Coronary artery (tissue), 2 donors: Measurements from ENCODE around the gene DNAAF1.
"Not testable (repeated sequence)": the region's sequence is repeated elsewhere in the genome, so short reads cannot be mapped to it uniquely, and the experiment has no call there.

Source experiments
- DNase-seq: peaks from one replicate; pipeline ENCODE4 v3.0.0-alpha.2; 2017; ENCODE audit warnings: low spot score
- H3K27ac ChIP-seq, 2 donors: fragments of 200-600 bp; sonication (generic); one replicate each; pipeline ENCODE4 v1.5.1; 2016 to 2019
- H3K4me3 ChIP-seq: fragments of 200-600 bp; sonication (generic); 2 replicates; pipeline ENCODE4 v1.5.1; 2016; ENCODE audit warnings: mild to moderate bottlenecking, moderate library complexity
- TF ChIP-seq, protein P1 (sequence below): fragments of 200-600 bp; sonication (generic); IDR thresholded peaks from one replicate; pipeline ENCODE4 v1.5.1; 2019; ENCODE audit warnings: antibody characterized with exemption

Gene DNAAF1

DNA sequence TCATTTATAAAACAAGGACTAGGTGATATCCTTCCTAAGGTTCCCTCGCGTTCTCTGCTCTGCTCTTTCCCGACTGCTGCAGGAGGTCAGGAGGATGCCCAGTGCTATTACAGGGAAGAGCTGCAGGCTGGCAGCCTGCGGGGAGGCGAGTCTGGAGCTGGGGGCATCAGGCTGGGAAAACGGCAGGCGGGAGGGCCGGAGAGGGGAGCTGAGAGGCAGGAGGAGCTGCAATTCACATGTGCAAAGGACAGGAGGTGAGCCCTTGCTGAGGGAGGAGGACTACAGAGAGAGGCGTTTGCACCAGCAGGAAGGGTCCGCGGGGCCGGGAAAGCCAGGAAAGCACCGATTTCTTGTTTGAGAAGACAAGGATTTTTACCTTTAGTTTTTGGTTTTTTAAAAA lies 54.0 kb downstream of the DNAAF1 start:
- H3K27ac ChIP-seq: no peak overlapping the region

GRCh38 chr16:84199861-84200260 lies 54.8 kb downstream of the DNAAF1 start:
- Histone ChIP-seq H3K27ac (peak overlapping the region in 1 of 2 donors; percentile 77), H3K4me3 (no peak overlapping the region)
- TF ChIP-seq, protein P1, sequence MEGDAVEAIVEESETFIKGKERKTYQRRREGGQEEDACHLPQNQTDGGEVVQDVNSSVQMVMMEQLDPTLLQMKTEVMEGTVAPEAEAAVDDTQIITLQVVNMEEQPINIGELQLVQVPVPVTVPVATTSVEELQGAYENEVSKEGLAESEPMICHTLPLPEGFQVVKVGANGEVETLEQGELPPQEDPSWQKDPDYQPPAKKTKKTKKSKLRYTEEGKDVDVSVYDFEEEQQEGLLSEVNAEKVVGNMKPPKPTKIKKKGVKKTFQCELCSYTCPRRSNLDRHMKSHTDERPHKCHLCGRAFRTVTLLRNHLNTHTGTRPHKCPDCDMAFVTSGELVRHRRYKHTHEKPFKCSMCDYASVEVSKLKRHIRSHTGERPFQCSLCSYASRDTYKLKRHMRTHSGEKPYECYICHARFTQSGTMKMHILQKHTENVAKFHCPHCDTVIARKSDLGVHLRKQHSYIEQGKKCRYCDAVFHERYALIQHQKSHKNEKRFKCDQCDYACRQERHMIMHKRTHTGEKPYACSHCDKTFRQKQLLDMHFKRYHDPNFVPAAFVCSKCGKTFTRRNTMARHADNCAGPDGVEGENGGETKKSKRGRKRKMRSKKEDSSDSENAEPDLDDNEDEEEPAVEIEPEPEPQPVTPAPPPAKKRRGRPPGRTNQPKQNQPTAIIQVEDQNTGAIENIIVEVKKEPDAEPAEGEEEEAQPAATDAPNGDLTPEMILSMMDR: no peak
- no peak for DNase-seq

More for the DNA sequence above, 54.0 kb downstream of the DNAAF1 start:
- DNase-seq: no peak
- TF ChIP-seq, protein P1: no peak
- H3K4me3 ChIP-seq: no peak overlapping the region

DNA sequence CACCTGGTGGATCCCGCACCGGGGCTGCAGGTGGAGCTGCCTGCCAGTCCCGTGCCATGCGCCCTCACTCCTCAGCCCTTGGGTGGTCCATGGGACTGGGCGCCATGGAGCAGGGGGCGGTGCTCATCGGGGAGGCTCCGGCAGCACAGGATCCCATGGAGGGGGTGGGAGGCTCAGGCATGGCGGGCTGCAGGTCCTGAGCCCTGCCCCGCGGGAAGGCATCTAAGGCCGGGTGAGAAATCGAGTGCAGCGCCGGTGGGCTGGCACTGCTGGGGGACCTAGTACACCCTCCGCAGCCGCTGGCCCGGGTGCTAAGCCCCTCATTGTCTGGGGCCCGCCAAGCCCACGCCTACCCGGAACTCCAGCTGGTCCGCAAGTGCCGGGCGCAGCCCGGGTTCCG lies 59.4 kb downstream of the DNAAF1 start:
- DNase-seq, H3K27ac ChIP-seq, H3K4me3 ChIP-seq: not testable (repeated sequence)

DNA sequence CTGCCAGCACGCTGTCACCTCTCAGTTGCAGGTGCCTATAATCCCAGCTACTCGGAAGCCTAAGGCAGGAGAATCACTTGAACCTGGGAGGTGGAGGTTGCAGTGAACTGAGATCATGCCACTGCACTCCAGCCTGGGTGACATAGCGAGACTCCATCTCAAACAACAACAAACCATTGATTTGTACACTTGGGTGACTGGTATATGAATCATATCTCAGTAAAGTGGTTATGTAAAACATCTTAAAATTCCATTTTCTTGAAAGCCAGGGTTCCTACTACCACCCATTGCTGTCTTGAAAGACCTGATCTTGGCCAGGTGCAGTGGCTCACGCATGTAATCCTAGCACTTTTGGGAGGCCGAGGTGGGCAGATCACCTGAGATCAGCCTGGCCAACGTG lies 60.0 kb downstream of the DNAAF1 start:
- H3K4me3 ChIP-seq, DNase-seq, H3K27ac ChIP-seq: not testable (repeated sequence)

GRCh38 chr16:84205976-84206691 lies 61.0 kb downstream of the DNAAF1 start:
- H3K4me3 ChIP-seq: no peak overlapping the region
- no peak overlapping the region for H3K27ac ChIP-seq
- TF ChIP-seq, protein P1: no peak
- DNase-seq: no peak

DNA sequence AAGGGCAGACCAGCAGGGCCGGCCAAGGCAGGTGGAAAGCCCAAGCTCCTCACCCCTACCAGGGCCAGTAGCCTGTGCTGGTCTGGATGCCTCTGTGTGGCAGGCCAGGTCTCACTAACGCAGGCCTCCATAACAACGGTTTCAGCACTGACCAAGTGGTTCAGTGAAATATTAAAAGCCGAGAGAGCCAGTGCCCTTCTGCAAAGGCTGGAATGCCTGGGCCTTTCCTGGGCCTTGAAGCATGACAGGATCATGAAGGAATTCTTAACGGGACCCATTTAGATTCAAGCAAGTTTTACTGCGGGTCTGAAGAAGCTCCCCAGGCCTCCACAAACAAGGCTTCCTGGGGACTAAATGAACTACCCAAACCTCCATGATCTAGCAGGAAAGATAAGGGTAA lies 62.1 kb downstream of the DNAAF1 start:
- TF ChIP-seq, protein P1: no peak

DNA sequence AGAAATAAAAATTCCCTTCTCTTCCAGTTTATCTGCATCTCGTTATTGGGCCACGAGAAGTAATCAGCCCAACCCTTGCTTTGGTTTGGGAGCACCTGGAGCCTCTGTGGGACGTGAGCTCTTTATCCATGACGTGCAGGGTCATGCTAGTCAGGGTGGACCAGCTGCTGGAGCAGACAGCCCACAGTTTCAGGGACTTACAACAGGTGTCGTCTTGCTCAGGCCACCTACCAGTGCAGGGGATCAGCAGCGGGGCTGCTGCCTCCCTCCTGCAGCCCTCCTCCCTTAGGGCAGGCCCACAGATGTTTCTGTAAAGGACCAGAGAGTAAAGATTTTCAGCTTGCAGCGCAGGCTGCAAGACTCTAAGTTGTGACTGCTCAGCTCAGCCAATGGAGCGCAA lies 62.8 kb downstream of the DNAAF1 start:
- no peak overlapping the region for H3K27ac ChIP-seq
- TF ChIP-seq, protein P1: no peak
- no peak for DNase-seq
- no peak overlapping the region for H3K4me3 ChIP-seq

More for the DNA sequence above, 62.1 kb downstream of the DNAAF1 start:
- no peak for DNase-seq
- Histone ChIP-seq H3K27ac (no peak overlapping the region), H3K4me3 (no peak overlapping the region)

DNA sequence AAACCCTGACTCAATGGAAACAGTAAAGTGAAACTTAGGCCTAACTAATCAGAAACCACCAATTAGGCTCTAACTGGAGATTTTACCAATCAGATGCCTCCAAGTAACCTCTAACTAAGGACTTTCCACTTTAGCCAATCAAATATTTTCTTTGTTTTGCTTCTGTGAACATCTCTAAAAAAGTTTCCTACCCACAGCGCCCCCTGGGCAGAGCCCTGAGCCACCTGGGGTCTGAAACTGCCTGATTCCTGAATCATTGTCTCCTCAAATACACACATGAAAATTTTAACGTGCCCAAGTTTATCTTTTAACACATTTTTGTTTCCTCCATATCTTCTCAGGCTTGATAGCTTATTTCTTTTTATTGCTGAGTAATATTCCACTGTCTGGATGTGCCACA lies 64.9 kb downstream of the DNAAF1 start:
- Histone ChIP-seq H3K27ac (no peak overlapping the region), H3K4me3 (no peak overlapping the region)
- TF ChIP-seq, protein P1: no peak
- DNase-seq: no peak
